SKM-1 treated with dmso at 0.1 percent for 144 hours (cell line): ENCODE results near the gene ANKS4B.
"Not testable (repeated sequence)": the region's sequence is repeated elsewhere in the genome, so short reads cannot be mapped to it uniquely, and the experiment has no call there.

ENCODE experiments used
- DNase-seq: peaks from one replicate; lab custom pipeline; 2025; ENCODE audit not compliant: unreplicated experiment; lab: John Stamatoyannopoulos, UW

ANKS4B gene

GRCh38 chr16:21260870-21261791 lies 27.6 kb downstream of the ANKS4B start:
- DNase-seq = no peak

GRCh38 chr16:21262779-21263639 lies 29.5 kb downstream of the ANKS4B start:
- no peak for DNase-seq

- no peak for DNase-seq
These were observed 30.4 kb downstream of the ANKS4B start for GRCh38 chr16:21263640-21264570.

- DNase-seq = no peak
These were observed 31.1 kb downstream of the ANKS4B start for GRCh38 chr16:21264571-21265036.

- DNase-seq = no peak
These were observed 31.8 kb downstream of the ANKS4B start for GRCh38 chr16:21265104-21265837.

GRCh38 chr16:21267298-21267697 lies 33.8 kb downstream of the ANKS4B start:
- DNase-seq = no peak

GRCh38 chr16:21268236-21268635 lies 34.7 kb downstream of the ANKS4B start:
- DNase-seq = no peak

- no peak for DNase-seq
These were observed 38.8 kb downstream of the ANKS4B start for GRCh38 chr16:21272253-21272652.

- DNase-seq = not testable (repeated sequence)
These were observed 39.3 kb downstream of the ANKS4B start for GRCh38 chr16:21272763-21273162.

GRCh38 chr16:21274172-21274726 lies 40.8 kb downstream of the ANKS4B start:
- no peak for DNase-seq

GRCh38 chr16:21275529-21275928 lies 42.0 kb downstream of the ANKS4B start:
- DNase-seq = no peak

GRCh38 chr16:21276090-21276489 lies 42.6 kb downstream of the ANKS4B start:
- DNase-seq = no peak

GRCh38 chr16:21277045-21277926 lies 43.8 kb downstream of the ANKS4B start:
- DNase-seq = no peak

- peak; percentile 26 for DNase-seq
These were observed 44.6 kb downstream of the ANKS4B start, which contains the start of gene CRYM for GRCh38 chr16:21277927-21278706. Gene CRYM, minus strand, starts transcription at chr16:21278290. Its CDS starts 39 bp downstream, at chr16:21278251.

- DNase-seq = no peak
These were observed 46.0 kb downstream of the ANKS4B start for GRCh38 chr16:21279501-21279900.

GRCh38 chr16:21281698-21282389 lies 48.3 kb downstream of the ANKS4B start:
- no peak for DNase-seq
